ENCODE measurements around the gene PODXL2.

GRCh38 chr3:127667119-127667681, 38.2 kb downstream of the PODXL2 start:
- TF ChIP-seq CTCF (IDR thresholded peaks at IDR 0.05; ENCODE audit: borderline replicate concordance, extremely low read depth, low read length, poor library complexity, severe bottlenecking) (no peak), EZH2 (IDR thresholded peaks at IDR 0.05; ENCODE audit: borderline replicate concordance, low read depth, low read length, severe bottlenecking) (no peak)

All from DND-41 (cell line).